HG03571 (cell line): ENCODE data around the gene CSHL1.
A peak's percentile ranks its signal among the peaks of the same experiment; 100 is the strongest.
"Not testable (repeated sequence)": the region's sequence is repeated elsewhere in the genome, so short reads cannot be mapped to it uniquely, and the experiment has no call there.

Experiments
- ATAC-seq: cut with Tn5 transposase; IDR thresholded peaks from one replicate; pipeline ENCODE4 v1.9.1; 2021; ENCODE audit not compliant: unreplicated experiment

The CSHL1 gene

DNA sequence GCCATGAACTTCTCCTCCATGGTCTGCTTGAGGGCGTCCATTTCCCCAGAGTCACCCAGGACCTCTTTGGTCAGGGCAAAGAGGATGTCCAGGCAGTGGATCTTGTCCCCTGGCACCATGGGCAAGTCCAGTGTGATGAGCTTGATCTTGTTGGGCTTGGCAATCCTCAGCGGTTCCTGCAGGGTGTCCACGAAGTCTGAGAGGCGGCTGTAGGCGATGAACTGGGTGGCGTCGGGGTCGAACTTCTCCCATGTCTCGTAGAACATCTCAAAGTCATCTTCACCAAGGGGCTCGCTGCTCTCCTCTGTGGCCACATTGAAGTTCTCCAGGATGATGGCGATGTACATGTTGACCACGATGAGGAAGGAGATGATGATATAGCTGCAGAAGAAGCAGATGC lies 30.1 kb upstream of the CSHL1 start:
- ATAC-seq = no peak

GRCh38 chr17:63940584-63940983 lies 29.5 kb upstream of the CSHL1 start:
- no peak for ATAC-seq

GRCh38 chr17:63939884-63940283 lies 28.8 kb upstream of the CSHL1 start:
- no peak for ATAC-seq

GRCh38 chr17:63939401-63939800 lies 28.3 kb upstream of the CSHL1 start:
- ATAC-seq = no peak

DNA sequence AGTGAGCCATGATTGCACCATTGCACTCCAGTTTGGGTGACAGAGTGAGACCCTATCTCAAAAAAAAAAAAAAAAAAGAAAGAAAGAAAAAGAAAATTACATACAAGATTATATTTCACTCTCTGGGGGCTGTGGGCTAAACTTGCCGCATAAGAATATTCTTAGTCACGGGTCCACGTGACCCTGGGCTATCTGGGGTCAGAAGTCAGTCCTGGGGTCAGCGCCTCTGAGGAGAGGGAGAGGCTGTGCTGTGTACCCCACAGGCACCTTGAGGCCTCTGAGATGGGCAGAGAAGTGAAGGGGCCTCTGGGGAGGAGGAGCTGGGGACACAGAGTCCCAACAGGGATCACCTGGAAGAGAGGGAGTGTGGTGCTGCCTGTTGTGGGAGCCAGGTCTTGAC lies 26.9 kb upstream of the CSHL1 start:
- ATAC-seq = no peak

DNA sequence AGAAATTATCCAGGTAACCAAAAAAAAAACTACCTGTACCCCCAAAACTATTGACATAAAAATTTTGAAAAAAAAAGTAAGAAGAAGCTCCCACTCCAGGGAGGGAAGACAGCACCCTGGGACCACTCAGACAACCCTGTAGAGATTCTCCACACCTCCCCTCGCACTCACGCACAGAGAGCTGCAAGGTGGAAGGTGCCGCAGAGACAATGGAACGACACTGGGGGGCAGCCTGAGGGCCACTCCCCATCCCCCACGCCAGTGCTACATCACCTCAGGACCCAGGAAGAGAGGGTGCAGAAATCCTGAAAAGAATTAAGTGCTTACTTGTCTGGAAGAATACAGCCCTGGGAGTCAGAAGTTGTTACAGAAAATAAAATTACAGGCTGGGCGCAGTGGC lies 26.3 kb upstream of the CSHL1 start:
- ATAC-seq = no peak

GRCh38 chr17:63934183-63935112 lies 23.4 kb upstream of the CSHL1 start:
- no peak for ATAC-seq

DNA sequence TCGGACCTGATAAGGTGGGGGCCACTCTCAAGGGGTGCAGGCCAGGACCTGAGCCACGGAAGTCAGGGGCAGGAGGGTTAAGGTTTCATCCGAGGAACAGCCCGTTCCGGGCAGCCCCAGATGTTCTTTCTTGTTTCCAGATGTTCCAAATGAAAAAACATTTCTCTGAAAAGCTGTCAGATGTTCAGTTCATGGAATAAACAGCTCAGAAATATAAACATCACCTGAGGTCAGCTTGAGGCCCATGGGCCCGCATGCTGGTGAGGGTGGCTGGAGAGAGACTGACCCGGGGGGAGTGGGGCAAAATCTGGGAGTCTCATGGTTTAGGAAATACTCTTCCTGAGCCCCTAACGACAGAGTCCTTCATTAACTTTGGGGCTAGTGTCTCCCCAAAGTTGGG lies 22.5 kb upstream of the CSHL1 start:
- no peak for ATAC-seq

GRCh38 chr17:63932721-63933120 lies 21.7 kb upstream of the CSHL1 start:
- peak; percentile 3 for ATAC-seq

DNA sequence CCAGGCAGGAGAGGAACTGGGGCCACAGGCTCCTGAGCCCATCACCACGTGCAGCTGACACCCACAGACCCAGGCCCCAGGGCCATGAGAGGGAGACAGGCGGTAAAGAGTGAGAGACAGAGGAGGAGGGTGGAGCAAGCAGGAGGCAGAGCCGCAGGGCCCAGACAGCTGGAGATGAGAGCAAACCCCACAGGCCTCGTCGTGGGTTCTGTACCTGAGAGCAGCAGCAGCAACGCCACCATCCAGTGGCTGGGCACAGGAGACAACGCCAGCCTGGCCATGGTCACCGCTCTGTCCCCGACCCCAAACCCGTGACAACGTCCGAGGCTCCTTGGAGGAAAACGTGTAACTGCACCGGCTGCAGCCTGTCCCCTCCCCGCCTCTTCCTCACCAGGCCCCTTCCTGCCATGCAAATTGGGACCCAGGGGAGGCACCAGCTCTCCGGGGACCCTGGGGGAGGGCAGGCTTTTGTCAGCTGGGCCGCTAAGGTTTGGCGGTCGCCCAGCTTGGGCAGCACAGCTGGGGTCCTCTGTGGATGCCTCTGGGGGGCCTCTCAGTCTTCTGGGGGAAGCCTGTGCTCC lies 21.0 kb upstream of the CSHL1 start, which contains the start of gene CD79B:
CD79B (minus strand) TSS at position 351 of the 581 bp plus-strand sequence; CDS start at position 281, 70 bp downstream.
- peak; percentile 77 for ATAC-seq

- ATAC-seq = peak; percentile 39
These were observed 20.0 kb upstream of the CSHL1 start for GRCh38 chr17:63930951-63931575.

DNA sequence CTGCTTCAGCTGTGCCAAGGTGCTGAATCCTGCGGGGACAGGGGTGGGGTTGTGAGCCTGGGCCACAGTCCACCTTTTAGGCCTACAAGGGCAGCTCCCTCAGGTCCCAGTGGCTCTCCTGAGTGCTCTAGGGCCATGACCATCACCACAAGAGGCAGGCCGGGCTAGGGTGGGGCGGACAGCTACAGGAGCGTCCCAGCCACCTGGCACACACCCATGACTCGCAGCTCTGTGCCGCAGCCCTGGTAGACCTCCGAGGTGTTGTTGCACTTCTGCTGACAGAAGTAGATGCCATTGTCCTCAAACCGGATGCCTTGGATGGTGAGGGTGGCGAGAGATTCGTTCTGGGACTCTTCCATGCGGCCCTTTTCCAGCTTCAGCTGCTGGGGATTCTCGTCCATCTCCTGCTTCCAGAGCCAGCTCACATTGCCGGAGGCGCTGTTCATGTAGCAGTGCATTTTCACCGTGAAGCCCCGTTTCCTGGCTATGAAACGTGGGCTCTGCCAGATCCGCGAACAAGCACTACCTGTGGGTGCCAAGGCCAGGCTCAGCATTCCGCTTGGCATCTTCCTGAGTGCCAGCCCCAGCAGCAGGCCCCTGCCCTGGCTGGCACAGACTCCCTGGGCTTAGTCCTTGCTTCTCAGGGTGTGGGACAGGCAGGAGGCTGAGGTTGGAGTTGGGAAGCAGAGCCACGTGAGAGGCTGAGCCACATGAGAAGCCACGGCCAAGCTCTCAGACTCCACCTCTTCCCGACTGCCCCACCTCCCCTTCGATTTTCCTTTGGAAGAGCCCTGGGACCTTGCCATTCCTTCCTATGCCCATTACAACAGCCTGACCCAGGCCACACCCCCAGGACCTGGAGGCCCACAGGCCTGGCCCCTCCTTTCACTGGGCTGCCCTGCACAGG lies 19.1 kb upstream of the CSHL1 start:
- no peak for ATAC-seq

- ATAC-seq = no peak
These were observed 18.1 kb upstream of the CSHL1 start for GRCh38 chr17:63928966-63929695.

GRCh38 chr17:63928172-63928666 lies 17.2 kb upstream of the CSHL1 start:
- ATAC-seq = no peak

DNA sequence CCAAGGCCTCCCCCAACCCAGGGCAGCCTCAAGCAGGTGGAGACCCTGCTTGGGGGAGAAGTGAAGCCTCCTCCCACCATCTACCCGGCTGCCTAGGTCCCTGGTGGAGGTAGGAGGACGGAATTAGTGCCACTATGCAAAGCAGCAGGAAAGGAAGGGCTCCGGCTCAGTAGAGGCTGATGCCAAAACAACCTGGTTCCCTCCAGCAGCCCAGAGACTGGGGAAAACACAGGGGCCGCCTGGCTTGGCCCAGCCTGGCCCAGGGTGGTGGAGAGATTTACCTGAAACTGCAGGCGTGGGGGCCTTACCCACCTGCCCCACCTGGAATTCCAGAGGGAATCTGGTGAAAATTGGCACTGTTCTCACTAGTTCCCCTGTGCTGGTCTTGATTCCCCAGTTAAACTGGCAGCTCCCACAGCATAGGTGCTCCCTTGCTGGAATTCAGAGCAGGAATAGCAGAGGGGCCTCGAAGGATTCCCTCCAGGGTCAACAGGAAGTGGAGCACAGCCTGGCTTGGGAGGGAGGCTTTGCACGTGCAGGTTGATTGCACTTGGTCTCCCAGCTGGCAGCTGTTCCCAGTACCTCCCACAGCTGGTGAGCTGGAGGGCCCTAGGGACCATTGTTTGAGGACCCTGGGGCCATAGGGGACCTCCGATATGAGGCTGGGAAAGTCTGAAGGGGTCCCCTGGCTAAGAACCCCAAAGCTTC lies 16.6 kb upstream of the CSHL1 start:
- ATAC-seq = no peak

- ATAC-seq = no peak
These were observed 15.1 kb upstream of the CSHL1 start for GRCh38 chr17:63926164-63926563.

DNA sequence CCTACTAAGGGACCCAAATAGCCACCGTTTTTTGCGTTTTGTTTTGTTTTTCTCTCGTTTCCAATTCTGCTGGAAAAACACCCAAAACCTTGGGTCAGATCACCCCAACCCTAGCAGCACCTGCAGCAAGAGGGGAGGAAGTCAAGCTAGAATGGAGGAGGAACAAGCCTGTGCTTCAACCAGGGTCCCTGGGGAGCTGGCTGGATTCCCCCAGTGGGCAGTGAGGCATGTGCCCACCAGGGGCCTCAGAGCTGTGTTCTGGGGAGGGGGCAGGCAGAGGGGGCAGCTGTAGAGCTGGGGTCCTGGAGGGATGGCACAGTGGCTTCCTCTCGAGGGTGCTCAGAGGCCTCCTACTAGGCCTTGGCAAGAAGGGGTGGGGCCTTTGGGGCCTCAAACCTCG lies 14.6 kb upstream of the CSHL1 start:
- ATAC-seq = no peak

DNA sequence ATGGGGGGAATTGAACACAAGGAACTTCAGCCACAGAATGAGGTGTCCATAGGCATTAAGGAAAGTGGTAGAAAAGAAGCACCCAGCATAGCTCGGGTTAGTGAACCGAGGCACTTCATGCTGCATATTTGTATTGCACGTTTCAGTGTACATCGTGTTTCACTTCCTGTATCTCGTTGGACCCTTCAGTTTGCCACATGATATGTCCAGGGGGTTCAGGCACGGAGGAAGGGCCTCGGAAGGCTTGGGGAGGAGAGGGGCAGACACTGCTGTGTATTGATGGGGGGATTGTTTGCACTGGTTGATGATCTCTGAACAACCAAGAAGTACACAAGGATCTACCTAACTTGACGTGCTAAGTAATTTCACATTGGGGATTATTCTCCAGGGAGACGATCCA lies 11.3 kb upstream of the CSHL1 start:
- ATAC-seq = peak; percentile 68

GRCh38 chr17:63920779-63921178 lies 9.7 kb upstream of the CSHL1 start:
- ATAC-seq = not testable (repeated sequence)
